HK-2 (cell line): ENCODE measurements around the gene NUP214.
"Not testable (repeated sequence)": the region's sequence is repeated elsewhere in the genome, so short reads cannot be mapped to it uniquely, and the experiment has no call there.

Experiments
- DNase-seq: peaks from one replicate; pipeline ENCODE4 v3.0.0-alpha.2; 2018; ENCODE audit not compliant: unreplicated experiment

The NUP214 gene

DNA sequence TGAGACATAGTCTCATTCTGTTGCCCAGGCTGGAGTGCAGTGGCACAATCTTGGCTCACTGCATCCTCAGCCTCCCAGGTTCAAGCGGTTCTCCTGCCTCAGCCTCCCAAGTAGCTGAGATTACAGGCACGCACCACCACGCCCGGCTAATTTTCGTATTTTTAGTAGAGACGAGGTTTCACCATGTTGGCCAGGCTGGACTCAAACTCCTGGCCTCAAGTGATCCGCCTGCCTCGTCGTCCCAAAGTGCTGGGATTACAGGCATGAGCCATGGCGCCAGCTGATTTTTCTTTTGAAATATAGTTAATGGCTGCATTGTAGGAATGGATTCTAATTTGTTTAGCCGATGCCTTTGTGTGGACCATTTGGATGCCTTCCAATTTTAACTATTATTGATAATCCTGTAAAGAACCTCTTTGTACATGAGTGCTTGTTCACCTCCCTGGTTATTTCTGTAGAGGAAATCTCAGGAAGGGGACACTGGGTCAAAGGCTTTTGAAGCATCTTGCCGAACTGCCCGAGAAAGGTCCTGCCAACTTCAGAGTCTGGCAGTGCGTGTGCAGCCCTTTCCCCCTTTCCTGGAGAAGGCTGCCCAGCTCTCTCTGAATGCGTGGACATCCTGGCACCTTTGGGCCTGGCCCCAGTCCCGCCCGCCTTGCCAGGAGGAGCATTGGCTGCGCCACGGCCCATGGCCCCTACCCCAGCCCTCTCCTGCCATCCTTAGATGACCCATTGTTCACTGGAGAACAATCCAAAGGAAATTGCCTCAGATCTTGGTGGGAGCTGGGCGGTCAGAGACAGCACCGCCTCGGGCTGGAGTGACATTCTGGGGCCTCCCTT, 8.9 kb upstream of the NUP214 start:
- DNase-seq = no peak

DNA sequence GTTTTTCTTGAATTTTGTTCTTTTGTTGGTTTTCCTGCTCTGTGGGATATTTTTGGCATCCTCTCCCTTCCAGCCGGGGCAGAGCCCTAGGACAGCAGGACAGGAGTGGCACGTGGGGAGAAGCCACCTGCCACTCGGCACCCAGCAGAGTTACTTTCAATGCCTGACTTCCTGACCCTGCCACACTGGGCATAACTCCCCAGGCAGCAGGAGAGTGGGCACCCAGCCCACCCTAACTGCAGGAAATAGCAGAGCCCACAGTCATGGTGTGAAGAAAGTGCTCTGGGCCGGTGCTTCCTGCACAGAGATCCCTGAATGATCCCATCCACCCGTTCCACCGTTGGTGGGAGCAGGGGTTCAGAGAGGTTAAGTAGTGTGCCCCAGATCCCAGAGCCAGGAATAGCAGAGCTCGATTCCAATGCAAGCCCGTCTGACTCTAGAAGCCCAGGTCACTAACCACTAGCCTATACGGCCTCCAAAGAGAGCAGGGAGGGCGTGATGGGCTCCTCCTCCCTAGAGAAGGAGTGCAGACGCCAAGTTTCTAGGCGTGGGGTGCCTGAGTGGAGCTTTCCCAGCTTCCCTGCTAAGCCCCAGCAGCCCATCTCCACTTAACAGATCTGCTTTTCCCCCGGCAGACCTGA, 8.1 kb upstream of the NUP214 start:
- no peak for DNase-seq

DNA sequence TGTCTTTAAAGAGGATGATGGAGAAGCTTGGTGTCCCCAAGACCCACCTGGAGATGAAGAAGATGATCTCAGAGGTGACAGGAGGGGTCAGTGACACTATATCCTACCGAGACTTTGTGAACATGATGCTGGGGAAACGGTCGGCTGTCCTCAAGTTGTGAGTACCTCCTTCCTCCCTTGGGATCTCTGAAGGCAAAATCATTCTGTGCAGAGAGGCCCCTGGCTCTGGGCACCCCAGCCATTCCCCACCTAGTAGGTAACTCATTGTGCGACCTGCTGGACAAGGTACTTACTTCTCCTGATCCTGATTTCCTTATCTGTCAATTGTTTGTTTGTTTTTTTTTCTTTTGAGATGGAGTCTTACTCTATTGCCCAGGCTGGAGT, 7.6 kb upstream of the NUP214 start:
- DNase-seq = no peak

DNA sequence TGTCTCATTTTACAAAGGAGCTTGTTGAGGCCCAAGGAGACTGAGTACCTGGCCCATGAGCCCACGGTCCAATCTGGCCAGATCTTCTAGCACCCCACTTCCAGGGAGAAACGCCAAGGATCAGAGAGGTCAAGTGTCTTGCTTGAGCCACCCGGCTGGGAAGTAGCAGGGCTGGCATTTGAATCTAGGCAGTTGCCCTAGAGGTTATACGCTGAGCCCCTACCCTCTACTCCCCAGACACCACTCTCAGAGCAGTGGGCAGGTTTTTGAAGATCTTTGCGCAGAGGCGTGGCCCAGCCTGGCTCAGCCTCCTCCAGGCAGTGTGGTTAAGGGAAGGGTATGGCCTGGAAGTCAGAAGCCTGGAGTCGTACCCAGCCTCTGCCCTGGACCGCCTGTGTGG, 5.8 kb upstream of the NUP214 start:
- no peak for DNase-seq

DNA sequence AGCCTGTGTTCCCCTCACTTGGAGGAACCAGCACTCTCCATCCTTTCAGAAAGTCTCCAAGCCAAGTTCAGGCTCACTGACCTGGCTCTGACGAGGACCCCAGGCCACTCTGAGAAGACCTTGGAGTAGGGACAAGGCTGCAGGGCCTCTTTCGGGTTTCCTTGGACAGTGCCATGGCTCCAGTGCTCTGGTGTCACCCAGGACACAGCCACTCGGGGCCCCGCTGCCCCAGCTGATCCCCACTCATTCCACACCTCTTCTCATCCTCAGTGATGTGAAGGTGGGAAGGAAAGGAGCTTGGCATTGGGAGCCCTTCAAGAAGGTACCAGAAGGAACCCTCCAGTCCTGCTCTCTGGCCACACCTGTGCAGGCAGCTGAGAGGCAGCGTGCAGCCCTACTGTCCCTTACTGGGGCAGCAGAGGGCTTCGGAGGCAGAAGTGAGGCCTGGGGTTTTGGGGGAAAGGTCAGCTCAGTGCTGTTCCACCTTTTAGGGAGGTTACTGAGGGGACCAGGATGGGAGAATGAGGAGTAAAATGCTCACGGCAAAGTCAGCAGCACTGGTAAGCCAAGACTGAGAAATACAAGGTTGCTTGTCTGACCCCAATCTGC, 4.7 kb upstream of the NUP214 start:
- DNase-seq = no peak

DNA sequence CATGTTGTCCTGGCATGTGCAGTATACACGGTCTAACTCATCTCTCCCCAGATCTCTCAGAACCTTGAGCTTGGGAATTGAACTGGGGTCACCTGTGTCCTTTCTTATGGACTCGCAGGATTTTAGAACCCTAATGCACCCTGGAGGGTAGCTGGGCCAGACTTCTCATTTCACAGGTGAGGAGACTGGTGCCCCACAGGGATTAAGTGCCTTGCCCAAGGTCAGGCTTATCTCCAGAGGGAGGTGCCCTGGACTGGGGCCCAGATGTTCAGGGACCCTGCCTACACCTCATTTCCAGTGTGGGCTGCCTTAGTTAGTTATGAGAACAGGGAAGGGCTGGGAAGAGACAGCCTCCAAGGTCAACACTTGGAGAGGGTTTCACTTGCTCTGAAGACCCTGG, 4.0 kb upstream of the NUP214 start:
- no peak for DNase-seq

DNA sequence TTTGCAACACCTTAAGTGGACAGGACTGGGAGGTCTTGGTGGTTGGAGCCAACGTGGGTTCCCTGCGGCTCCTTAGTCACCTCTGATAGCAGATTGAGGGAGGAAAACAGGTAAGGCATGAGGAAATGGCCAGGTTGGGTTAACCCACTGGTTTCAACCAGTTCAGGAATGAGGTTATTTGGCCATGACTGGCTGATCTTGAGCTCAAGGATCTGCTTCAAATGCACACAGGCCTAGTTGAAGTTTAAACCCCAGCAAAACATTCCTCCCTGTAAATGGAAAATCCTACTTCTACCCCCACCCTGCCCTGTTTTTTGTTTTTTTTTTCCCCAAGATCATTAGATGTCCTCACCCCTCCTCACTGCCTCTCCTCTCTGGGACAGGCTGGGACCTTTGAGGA, 3.2 kb upstream of the NUP214 start:
- DNase-seq = peak; percentile 69

DNA sequence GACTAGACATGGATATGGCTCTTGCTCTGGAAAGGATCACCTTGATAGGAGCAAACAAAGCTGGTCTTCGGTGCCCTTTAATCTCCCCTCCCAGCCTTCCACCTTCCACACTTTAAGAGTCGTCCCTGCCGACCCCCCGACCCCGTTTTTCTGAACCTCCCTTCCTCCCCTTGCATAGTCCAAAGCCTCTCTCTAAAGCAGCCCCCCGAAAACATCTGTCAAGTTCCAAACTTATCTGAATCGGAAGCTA, 423 bp upstream of the NUP214 start:
- no peak for DNase-seq

DNA sequence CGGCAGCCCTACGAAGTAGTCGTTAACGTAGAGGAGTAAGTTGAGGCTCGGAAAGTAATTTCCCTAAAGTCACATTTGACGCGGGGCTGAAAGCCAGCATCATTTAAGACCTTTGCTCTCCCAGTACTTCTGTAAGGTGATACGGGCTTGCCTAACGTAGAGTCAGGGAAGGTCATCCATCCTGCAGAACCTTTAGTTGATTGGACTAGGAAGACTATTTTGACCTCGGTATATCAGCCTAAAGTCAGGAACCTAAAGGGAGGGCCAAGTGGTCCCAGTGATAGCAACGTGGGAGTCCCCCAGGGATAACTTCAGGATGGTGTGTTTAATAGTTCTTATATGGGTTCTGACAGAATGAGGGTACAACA, 657 bp downstream of the NUP214 start:
- DNase-seq = no peak

DNA sequence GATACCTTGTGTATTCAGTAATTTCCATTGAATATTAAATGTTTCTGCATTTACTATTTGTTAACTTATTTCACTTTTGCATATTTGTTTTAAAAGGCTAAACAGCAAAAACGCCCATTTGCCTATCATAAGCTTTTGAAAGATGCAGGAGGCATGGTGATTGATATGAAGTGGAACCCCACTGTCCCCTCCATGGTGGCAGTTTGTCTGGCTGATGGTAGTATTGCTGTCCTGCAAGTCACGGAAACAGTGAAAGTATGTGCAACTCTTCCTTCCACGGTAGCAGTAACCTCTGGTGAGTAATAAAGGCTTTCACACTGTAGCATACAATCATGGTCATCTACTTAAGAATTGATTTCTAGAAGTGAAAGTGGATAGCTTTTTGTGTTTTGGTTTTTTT, 3.8 kb downstream of the NUP214 start:
- DNase-seq = no peak

DNA sequence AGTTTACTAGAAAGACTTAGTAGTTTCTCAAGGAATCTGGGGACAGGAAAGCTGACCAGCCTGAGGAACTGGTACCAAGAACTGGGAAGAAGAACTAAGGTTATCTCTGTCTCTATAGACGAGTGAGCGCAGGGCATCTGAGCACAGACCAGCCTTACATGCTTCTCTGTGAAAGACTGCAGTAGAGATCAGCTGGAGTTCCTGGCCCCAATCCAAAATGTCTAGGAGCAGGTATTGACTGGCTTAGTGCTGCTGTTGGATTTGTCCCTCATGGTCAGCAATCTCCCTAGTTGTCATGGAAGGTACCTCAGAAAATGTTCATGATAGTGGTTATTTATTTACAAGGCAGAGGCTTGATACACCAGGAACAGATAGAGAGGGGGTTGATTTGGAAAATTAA, 13.3 kb downstream of the NUP214 start:
- no peak for DNase-seq

DNA sequence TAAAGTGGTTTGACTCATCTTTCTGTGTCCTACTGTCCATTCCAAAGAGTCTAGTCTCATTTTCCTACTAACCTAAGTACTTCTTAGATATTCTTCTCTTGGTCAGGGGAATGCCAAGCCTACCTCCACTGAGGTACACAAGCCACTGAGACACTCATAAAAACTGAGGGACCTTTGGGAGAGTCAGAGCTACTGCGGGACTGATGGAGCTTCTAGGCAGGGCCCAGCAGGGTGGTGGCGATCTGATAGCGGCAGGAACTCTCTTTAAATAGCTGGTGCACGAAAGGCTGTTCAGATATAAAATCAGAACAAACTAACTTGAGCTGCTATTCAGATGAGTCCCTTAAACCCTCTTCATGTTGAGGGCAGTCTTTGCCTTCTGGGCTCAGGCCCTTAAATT, 14.7 kb downstream of the NUP214 start:
- no peak for DNase-seq

DNA sequence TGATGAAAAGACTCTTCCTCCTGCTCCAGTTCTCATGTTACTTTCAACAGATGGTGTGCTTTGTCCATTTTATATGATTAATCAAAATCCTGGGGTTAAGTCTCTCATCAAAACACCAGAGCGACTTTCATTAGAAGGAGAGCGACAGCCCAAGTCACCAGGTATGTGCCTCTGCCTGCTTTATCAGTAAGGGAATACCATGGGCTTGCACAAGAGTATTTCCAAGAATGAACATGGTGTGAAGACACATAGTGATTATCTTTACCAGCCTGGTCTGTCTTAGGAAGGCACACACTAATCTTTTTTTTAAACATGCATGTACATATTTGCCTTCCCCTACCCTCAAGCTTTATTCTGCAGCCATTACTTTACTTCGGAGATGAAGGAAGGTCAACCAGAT, 15.2 kb downstream of the NUP214 start:
- no peak for DNase-seq

DNA sequence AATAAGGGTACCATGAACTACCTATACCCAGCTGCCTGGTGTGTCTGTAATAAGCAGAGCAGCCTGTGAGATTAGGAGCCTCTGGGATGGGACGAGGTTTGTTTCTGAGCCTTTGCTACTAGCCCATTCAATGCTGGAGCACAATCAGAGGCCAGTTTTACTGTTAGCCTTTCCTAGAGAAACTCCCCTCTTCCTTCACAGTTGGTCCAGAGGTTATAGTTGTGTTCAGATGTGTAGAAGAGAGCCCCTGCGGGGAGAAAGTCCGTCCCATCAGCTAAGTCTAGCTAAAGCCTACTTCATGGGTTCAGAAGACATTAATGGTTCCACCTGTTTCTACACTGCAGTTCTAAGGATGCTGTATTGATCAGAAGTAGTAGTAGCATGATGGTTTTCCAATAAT, 16.8 kb downstream of the NUP214 start:
- DNase-seq = no peak

DNA sequence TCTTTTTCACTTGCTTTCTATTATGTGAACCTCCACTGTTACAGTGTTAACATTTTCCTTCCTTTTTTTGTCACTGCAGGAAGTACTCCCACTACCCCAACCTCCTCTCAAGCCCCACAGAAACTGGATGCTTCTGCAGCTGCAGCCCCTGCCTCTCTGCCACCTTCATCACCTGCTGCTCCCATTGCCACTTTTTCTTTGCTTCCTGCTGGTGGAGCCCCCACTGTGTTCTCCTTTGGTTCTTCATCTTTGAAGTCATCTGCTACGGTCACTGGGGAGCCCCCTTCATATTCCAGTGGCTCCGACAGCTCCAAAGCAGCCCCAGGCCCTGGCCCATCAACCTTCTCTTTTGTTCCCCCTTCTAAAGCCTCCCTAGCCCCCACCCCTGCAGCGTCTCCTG, 18.8 kb downstream of the NUP214 start:
- DNase-seq = no peak

DNA sequence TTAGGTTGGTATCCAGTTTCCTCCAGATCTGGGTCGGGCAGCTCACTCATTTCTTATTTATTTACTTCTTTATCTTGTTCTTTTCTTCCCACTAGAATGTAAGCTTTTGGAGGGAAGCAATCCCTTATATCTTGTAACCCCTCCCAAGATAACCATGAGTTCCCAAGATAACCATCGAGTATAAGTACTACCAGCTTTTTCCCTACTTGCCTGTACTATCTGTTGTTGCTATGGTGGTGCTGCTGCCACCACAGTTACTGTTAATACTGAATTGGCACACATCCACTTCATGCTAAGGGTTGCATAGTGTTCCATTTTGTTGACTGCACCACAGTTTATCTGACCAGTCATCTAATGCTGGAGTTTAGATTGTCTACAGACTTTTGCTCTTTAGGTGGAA, 19.9 kb downstream of the NUP214 start:
- no peak for DNase-seq

DNA sequence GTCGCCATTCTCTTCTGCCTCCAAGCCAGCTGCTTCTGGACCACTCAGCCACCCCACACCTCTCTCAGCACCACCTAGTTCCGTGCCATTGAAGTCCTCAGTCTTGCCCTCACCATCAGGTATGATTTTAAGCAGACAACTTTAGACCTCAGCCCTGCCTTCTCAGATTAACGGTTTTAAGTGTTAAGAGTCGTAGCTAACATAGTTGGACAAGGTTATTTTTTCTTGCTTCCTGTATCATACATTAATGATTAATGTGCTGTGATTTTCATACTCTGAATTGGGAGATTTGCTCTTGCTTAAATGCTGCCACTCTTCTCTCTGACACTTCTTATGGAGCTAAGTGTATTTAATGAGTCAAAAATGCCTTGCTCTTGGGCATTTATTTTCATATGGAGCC, 20.8 kb downstream of the NUP214 start:
- DNase-seq = no peak

DNA sequence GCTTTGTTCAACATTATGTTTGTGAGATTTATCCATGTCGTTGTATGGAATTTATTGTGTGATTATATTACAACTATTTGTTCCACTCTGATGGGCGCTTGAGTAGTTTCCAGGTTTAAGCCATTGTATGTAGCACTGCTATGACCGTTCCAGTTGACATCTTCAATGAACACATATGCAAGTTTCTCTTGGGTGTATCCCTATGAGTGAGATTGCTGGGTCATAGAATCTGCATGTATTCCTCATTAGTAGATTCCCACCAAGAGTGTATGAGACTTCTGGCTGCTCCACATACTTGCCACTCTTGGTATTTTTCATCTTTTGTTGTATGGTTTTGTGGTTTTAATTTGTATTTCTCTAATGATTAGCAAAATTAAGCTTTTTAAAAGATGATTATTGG, 22.9 kb downstream of the NUP214 start:
- no peak for DNase-seq

DNA sequence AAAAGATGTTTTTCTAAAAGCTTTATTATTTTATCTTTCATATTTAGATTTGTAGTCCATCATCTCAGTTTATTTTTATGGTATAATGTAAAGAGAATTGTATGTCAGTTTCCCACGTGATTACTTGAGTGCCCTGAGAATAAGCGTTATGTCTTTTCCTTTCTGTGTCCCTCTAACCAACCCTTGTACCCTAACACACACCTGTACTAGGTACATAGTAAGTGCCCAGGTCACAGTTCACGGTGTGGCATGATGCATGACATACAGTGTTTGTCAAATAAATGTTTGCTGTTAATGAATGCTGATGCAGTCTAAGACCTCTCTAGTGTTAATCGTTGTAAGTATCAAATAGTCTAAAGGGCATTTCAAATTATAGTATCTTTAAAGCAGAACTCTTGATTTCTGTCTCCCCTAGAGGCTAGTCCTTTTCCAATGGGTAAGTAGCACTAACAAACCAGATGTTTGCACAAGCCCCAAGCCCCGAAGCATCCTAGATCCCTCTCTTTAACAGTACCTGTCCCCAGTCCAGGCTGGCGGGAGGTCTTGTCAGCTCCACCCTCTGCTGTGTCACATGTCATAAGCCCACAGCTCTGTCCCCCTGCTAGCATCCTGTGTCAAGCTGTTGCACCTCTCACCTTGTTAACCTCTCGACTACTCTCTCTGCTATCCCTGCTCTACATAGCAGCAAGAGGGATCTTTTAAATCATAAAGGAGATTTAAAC, 23.7 kb downstream of the NUP214 start:
- no peak for DNase-seq

DNA sequence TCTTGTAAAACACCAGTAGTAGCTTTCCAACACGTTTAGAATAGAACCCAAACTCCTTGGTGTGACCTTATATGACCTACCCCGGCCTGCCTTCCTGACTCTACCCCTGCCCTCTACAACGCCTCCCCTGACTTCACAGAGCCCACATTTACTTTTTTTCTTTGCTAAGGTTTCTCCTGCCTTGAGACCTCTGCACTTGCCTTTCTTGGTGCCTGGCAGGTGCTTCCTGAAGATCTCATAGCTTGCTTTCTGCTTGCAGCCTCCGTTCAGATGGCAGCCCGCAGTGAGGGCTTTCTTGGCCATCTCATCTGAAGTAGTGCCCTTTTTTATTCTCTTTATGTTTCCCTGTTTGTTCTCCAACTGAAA, 24.3 kb downstream of the NUP214 start:
- no peak for DNase-seq

DNA sequence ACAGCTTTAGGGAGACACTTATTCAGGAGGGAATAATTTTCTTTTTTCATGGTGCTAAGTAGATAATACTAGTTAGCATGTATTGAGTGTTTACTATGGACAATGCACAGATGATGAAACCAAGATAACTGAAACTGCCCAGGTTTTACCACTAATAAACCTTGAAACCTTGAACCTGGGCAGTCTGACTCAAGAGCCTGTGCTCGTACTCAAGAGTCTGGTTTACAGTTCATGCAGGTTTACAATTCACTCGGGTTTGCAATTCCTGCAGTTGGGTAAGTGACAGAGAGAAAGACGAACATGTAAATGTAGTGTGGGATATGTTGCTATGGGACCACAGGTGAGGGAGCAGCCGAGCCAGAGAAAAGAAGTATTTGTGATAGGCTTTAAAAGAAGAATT, 28.2 kb downstream of the NUP214 start:
- no peak for DNase-seq

DNA sequence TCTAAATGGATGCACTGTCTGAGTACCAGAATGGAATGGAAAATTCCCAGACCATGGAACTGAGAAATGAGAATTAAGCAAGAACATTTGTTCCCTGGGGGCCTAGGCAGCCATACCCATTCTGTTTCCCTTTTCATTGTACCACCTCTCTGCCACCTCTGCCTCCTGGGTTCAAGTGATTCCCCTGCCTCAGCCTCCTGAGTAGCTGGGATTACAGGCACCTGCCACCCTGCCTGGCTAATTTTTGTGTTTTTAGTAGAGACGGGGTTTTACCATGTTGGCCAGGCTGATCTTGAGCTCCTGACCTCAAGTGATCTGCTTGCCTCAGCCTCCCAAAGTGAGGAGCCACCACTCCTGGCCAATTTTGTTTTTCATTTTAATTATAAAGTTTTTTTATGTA, 33.3 kb downstream of the NUP214 start:
- DNase-seq = not testable (repeated sequence)
